ENCODE data around the gene ATM. TPM values are rescaled to one million over a fixed set of nuclear protein-coding genes. Genes with fewer than 3 reads are reported as not detected.

ATM gene
- polyA plus RNA-seq (ENCODE audit: insufficient read length in 3 of 3) = 10 to 100 TPM; 58.7 to 64.6 (median 63.7) TPM

- DNase-seq (ENCODE audit: low read depth in 3 of 3, low spot score in 2 of 3) = peak; percentile 96 to 98 (median 97)
Measured at GRCh38 chr11:108222574-108223347, at the start of gene ATM, which contains the start of gene NPAT. Gene ATM, plus strand, starts transcription at chr11:108223067. Its CDS starts 4,558 bp downstream, at chr11:108227625. Gene NPAT, minus strand, starts transcription at chr11:108222638. Its CDS starts 102 bp downstream, at chr11:108222536.

DNA sequence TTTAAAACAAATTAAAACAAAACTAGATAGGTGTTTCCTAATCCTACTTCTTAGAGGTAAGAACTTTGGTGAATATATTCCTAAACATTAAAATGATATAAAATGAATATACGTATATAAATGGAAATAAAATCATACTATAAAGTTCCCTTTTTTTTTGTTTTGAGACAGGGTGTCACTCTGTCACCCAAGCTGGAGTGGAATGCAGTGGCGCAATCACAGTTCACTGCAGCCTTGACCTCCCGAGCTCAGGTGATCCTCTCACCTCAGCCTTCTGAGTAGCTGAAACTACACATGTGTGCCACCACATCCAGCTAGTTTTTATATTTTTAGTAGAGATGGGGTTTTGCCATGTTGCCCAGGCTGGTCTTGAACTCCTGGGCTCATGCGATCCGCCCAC lies 45.3 kb upstream of the ATM start:
- no peak for DNase-seq (ENCODE audit: low read depth in 3 of 3, low spot score in 2 of 3)

GRCh38 chr11:108193725-108194124 lies 29.1 kb upstream of the ATM start:
- DNase-seq (ENCODE audit: low read depth in 3 of 3, low spot score in 2 of 3) = no peak

DNA sequence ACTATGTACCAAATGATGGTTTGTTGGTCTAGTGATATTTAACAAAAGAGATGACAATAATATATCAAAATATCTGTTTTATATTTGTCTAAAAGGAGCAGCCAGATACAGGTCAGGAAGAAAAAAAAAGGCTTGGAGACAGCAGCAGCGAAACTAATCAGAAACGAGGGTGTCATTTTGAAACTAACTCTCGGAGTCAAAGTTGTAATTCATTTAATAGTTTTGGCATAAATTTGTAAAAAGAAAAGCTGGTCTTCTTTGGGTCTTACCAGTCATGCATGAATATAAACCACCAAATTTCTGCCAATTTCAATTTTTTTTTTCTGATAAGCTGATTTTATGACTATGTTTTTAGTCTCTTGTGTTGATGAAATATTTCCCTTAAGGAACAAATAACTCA lies 26.0 kb upstream of the ATM start:
- no peak for DNase-seq (ENCODE audit: low read depth in 3 of 3, low spot score in 2 of 3)

DNA sequence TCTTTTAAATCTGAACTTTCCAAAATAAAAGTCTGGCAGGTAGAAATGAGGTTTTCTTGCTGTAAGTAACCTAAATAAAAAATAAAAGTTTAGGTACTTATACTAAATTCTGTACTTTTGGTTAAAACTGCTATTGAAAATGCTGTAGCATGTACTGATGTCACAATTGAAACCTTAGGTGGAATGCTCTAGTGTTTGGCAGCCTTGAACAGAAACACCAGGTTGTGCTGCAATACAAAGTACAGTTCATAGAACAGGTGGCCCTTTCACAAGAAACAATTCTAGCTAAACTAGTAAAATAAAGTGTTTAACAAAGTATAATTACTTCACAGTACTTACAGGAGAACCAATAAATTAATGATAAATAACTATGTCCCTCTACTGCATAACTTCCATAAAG lies 25.5 kb upstream of the ATM start:
- DNase-seq (ENCODE audit: low read depth in 3 of 3, low spot score in 2 of 3) = no peak

- no peak for DNase-seq (ENCODE audit: low read depth in 3 of 3, low spot score in 2 of 3)
Measured at GRCh38 chr11:108198833-108199232, 24.0 kb upstream of the ATM start.

DNA sequence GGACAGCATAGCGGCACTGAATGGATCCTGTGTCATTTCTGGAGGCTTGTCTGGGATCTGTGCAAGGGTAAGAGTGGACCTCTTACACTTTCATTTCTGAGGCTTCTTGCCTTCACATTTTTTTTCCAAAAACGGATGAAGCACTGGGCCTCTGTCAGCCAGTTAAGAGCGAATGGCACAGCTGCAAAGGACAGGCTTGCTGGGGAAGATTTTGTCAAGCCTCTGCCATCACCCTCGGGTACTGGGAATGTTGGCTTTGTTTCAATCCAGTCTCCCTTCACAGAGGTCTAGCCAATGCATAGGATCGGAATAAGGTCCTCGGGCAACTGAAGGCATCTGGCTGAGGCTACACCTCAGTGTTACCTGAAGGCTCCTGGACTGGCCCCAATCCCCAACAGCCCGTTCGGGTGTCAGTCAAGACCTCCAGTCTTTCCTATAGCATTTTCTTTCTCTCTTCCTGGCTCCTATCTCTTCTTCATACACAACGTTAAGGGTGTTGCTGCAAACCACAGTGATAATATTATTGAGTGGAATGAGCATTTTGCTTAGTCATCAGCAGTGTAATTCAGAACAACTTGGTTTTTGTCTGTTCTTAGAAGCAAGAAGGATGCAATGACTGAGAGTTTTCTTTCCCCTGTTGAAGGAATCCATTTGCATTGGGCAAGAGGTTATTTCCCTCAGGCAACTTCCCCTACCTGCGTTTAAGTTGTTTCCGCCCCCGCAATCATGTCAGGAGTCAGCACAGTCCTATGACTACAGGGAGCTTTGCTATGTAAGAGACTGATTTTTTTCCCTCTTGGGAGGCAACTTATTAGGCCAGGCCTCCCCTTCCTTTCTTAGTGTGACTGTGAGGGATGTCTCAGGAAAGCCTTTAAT lies 23.2 kb upstream of the ATM start:
- no peak for DNase-seq (ENCODE audit: low read depth in 3 of 3, low spot score in 2 of 3)

GRCh38 chr11:108203075-108203474 lies 19.8 kb upstream of the ATM start:
- DNase-seq (ENCODE audit: low read depth in 3 of 3, low spot score in 2 of 3) = no peak

DNA sequence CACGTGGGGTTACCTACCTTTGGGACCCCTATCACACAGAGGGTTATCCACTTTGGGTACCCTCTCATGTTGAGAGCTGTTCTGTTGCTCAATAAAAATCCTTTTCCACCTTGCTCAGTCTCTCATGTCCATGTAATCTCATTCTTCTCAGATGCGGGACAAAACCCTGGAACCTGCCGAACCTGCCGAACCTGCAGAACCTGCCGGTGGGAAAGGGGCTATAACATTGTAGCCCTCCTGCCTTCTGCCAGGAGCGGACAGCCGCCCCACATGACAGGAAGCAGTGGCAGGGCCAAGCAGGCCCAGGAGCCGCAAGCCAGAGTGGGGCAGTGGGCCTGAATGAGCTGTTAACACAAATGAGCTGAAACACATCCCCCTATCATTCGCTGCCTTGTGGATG lies 18.5 kb upstream of the ATM start:
- no peak for DNase-seq (ENCODE audit: low read depth in 3 of 3, low spot score in 2 of 3)

DNA sequence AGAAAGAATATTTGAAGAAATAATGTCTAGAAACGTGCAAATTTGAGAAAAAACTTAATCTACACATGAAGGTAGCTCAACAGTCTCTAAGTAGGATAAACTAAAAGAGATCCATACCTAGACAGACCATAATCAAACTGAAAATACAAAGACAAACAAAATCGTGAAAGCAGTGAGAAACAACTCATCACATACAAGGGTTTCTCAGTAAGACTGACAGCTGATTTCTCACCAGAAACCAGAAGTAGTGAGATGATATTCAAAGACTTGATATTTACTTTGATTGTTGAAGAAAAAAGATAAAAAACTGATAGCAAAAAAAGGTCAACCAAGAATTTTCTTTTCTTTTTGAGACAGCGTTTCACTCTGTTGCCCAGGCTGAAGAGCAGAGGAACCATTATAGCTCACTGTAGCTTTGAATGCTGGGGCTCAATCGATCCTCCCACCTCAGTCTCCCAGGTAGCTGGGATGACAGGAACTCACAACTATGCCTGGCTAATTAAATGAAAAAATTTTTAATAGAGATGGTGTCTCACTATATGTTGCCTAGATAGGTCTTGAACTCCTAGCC lies 17.9 kb upstream of the ATM start:
- DNase-seq (ENCODE audit: low read depth in 3 of 3, low spot score in 2 of 3) = no peak

- no peak for DNase-seq (ENCODE audit: low read depth in 3 of 3, low spot score in 2 of 3)
Measured at GRCh38 chr11:108206171-108206570, 16.7 kb upstream of the ATM start.

- no peak for DNase-seq (ENCODE audit: low read depth in 3 of 3, low spot score in 2 of 3)
Measured at GRCh38 chr11:108206969-108207682, 15.7 kb upstream of the ATM start.

DNA sequence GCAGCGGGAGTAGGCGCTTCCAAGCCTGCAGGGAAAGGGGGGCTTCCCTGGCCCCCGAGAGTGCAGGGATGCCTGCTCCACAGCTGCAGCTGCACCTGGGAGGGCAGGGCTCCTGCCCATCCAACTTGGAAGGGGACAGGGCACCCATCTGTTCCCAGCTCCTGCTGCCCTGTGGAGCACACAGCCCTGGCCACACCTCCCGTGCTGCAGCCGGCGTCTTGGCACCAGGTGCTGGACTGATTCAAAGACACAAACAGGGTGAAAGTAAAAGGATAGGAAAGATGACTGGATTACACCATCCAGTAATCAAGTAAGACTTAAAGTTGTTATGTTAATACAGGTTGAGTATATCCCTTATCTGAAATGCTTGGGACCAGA lies 15.2 kb upstream of the ATM start:
- no peak for DNase-seq (ENCODE audit: low read depth in 3 of 3, low spot score in 2 of 3)

GRCh38 chr11:108210441-108210840 lies 12.4 kb upstream of the ATM start:
- no peak for DNase-seq (ENCODE audit: low read depth in 3 of 3, low spot score in 2 of 3)

- DNase-seq (ENCODE audit: low read depth in 3 of 3, low spot score in 2 of 3) = no peak
Measured at GRCh38 chr11:108213784-108214183, 9.1 kb upstream of the ATM start.

GRCh38 chr11:108216988-108217387 lies 5.9 kb upstream of the ATM start:
- no peak for DNase-seq (ENCODE audit: low read depth in 3 of 3, low spot score in 2 of 3)

DNA sequence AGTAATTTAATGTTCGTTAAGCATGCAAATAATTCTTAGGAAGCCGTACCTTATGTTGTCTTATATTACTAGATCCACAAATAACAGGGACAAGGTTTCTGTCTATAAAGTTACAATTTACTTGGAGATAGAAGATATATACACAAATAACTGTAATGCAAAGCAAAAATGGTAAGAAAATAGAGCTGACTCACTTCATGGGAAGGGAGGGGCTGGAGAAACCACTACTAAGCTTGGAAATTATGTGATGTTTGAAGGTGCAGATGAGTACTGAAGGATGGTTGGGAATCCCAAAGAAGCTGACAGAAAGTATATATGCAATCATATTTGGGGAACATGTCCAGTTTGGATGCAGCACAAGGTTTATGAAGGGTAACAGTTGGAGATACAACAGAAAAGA lies 4.4 kb upstream of the ATM start:
- DNase-seq (ENCODE audit: low read depth in 3 of 3, low spot score in 2 of 3) = no peak

GRCh38 chr11:108218912-108219783 lies 3.7 kb upstream of the ATM start:
- DNase-seq (ENCODE audit: low read depth in 3 of 3, low spot score in 2 of 3) = no peak

DNA sequence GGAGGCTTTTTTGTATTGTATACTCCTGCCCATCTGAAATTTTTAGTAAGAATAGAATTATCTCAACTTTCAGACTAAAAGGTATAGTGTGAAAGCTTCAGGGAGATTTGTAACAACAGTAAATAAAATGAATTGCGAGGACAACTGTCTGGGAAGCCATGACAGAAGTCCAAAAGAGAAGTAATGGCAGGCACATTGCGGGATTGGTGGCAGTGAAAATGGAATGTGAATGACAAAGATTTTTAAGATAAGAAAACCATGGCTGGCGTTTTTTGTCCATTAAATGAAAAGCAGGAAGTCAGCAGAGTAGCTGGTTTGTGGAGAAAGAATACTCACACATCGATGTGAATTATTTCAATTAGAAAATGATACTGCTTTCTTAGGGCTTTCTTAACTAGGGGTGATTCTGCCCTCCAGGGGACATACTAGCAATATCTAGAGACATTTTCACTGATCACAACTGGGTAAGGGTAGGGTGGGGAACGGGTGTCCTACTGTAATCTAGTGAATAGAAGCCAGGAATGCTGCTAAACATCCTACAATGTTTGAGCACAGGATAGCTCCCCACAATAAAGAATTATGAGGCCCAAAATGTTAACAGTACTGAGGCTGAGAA lies 2.0 kb upstream of the ATM start:
- DNase-seq (ENCODE audit: low read depth in 3 of 3, low spot score in 2 of 3) = no peak

All from right renal cortex interstitium (tissue), 3 donors.